ENCODE measurements around the gene HSP90B1. TPM values are rescaled to one million over a fixed set of nuclear protein-coding genes. Genes with fewer than 3 reads are reported as not detected.

Gene HSP90B1
- total RNA-seq, 1 donor from 2014 or later: 222 TPM

DNA sequence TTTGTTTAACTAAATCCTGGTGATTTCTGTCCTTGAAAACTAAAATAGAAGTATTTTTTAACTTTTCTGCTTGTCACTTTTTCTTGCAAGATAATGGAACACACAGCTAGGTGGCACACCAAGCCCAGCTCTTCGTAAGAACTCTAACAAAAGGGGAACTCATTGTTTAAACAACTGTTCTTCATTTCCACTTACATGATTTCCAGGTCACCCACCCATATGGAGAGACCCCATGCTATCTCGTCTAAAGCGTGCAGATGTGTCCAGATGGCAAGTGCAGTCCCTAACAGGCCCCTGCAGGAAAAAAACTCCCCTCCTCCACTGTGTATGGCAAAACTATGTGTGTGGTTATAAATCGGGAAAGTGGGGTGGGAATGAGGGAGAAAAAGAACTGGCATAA, 45.9 kb upstream of the HSP90B1 start:
- TF ChIP-seq POLR2A (IDR thresholded peaks at IDR 0.05) (no peak), POLR2AphosphoS5 (IDR thresholded peaks at IDR 0.05; ENCODE audit: insufficient read depth in 1 of 2, low read depth in 1 of 2) (no peak)
- TF ChIP-seq, protein P1, sequence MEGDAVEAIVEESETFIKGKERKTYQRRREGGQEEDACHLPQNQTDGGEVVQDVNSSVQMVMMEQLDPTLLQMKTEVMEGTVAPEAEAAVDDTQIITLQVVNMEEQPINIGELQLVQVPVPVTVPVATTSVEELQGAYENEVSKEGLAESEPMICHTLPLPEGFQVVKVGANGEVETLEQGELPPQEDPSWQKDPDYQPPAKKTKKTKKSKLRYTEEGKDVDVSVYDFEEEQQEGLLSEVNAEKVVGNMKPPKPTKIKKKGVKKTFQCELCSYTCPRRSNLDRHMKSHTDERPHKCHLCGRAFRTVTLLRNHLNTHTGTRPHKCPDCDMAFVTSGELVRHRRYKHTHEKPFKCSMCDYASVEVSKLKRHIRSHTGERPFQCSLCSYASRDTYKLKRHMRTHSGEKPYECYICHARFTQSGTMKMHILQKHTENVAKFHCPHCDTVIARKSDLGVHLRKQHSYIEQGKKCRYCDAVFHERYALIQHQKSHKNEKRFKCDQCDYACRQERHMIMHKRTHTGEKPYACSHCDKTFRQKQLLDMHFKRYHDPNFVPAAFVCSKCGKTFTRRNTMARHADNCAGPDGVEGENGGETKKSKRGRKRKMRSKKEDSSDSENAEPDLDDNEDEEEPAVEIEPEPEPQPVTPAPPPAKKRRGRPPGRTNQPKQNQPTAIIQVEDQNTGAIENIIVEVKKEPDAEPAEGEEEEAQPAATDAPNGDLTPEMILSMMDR (IDR thresholded peaks at IDR 0.05): no peak
- no peaks in the 10 kb centered on the region for H3K9me3 ChIP-seq
- no peak for DNase-seq (ENCODE audit: extremely low spot score in 2 of 2)
- no peaks in the 10 kb centered on the region for H3K27me3 ChIP-seq
- no peak overlapping the region for H3K27ac ChIP-seq
- no peaks in the 10 kb centered on the region for H3K4me1 ChIP-seq
- no peak overlapping the region for H3K4me3 ChIP-seq
- no peaks in the 10 kb centered on the region for H3K36me3 ChIP-seq
- intact Hi-C loops (cut with DNase I): loop anchor here (5.0 kb wide), 1 partner anchor 393 kb away; no protein-coding TSS in a partner anchor

DNA sequence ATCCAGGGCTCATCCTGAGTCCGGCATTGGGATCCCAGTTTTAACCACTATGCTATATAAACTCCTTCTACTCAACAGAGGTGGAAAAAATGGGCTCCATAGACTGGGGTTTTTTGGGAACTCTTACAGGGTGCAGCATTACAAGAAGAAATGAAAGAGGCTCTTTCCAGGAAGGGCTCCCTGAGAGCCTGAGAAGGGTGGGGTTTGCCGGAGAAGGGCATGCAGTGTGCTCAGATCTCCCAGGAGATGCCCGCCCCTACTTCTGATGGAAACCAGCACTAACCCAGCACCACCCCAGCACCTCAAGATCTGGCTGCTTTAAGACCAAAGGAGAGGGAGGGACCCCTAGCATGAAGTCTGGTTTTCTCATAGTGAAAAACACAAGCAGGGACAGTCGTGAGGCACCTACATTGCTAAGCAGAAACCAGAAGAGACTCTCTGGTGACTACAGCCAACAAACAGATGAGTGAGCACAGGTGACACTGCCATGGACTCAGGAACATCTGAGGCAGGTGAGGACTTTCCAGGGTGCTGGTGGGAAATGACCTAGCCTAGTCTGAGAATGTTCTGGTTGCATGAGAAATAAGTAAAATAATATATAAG, 43.9 kb upstream of the HSP90B1 start:
- no peak for DNase-seq (ENCODE audit: extremely low spot score in 2 of 2)
- Histone ChIP-seq H3K36me3 (no peaks in the 10 kb centered on the region), H3K27ac (no peak overlapping the region), H3K4me1 (no peaks in the 10 kb centered on the region), H3K9me3 (no peaks in the 10 kb centered on the region), H3K27me3 (no peaks in the 10 kb centered on the region), H3K4me3 (no peak overlapping the region)
- TF ChIP-seq, protein P1 (IDR thresholded peaks at IDR 0.05): no peak
- TF ChIP-seq POLR2AphosphoS5 (IDR thresholded peaks at IDR 0.05; ENCODE audit: insufficient read depth in 1 of 2, low read depth in 1 of 2) (no peak), POLR2A (IDR thresholded peaks at IDR 0.05) (no peak)
- intact Hi-C loops (cut with DNase I): no loop called here

DNA sequence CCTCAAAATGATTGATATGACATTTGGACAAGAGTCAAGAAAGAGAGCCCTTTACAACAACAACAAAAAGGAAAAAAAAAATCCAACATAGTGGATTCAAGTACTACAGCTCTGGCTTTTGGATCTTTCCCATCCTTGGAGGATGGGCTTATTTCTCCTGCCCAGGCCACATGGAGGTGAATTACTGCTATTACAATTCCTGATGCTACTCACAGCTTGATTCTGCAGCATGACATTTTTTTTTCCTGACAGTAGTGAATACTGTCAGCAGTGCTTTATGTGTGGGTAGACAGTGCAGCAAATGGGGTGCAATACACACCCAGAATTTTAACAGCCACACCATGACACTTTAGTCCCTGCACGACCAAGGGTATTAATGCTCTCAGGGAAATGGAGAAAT, 42.5 kb upstream of the HSP90B1 start:
- Histone ChIP-seq H3K27ac (no peak overlapping the region), H3K36me3 (no peaks in the 10 kb centered on the region), H3K4me3 (no peak overlapping the region), H3K9me3 (no peaks in the 10 kb centered on the region), H3K4me1 (no peaks in the 10 kb centered on the region), H3K27me3 (no peaks in the 10 kb centered on the region)
- intact Hi-C loops (cut with DNase I): no loop called here
- DNase-seq (ENCODE audit: extremely low spot score in 2 of 2): no peak
- TF ChIP-seq, protein P1 (IDR thresholded peaks at IDR 0.05): no peak

DNA sequence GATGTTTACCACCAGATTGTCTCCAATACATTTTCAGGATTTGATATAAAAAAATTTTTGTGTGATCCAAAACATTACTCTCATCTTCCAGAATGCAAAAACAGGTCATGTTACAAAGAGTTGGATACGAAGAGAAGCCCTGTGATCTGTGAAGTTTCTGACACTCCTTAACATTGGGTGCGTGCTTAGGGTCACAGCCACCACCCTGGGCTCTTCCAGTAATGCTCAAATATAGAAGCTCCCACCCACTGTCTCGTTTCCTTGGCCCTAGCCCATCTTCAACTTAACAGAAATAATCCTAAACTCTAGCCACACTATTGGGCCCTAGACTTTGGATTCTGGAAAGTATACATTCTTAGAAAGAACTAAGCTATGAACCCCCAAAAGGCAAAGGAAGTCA, 32.9 kb upstream of the HSP90B1 start:
- DNase-seq (ENCODE audit: extremely low spot score in 2 of 2): no peak
- Histone ChIP-seq H3K4me3 (no peak overlapping the region), H3K36me3 (no peaks in the 10 kb centered on the region), H3K4me1 (no peaks in the 10 kb centered on the region), H3K27me3 (no peaks in the 10 kb centered on the region), H3K9me3 (no peaks in the 10 kb centered on the region), H3K27ac (no peak overlapping the region)
- intact Hi-C loops (cut with DNase I): no loop called here
- TF ChIP-seq POLR2AphosphoS5 (IDR thresholded peaks at IDR 0.05; ENCODE audit: insufficient read depth in 1 of 2, low read depth in 1 of 2) (no peak), POLR2A (IDR thresholded peaks at IDR 0.05) (no peak)
- TF ChIP-seq, protein P1 (IDR thresholded peaks at IDR 0.05): no peak

DNA sequence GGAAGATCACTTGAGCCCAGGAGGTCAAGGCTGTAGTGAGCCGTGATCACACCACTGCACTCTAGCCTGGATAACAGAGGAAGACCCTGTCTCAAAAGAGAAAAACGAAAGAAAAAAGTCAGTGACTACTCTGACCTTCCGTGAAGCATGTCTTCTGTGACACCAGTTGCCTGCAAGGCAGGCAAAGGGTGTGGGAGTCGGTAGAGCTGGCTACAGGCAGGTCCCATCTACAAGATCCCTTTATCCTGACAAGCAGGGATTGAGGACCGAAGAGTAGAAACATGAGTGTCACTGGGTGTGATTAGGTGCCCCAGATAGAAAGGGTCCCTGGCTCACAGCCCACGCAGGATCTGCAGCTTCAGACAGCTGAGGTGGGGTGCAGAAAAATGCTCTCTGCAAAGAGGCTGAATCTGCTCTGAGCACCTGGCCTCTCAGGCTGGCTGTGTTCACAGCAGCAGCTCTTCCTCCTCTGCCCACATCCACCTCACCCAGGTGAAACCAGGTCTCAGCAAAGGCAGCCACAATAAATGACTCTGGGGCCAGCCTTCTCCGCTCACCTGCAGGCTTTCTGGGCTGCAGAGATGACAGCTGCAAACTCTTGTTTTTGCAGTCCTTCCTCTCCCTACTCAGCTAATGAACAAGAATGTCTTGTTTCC, 28.6 kb upstream of the HSP90B1 start:
- no peak overlapping the region for H3K27ac ChIP-seq
- no peaks in the 10 kb centered on the region for H3K9me3 ChIP-seq
- no peaks in the 10 kb centered on the region for H3K36me3 ChIP-seq
- intact Hi-C loops (cut with DNase I): no loop called here
- H3K4me1 ChIP-seq: no peaks in the 10 kb centered on the region
- H3K4me3 ChIP-seq: no peak overlapping the region
- TF ChIP-seq POLR2AphosphoS5 (IDR thresholded peaks at IDR 0.05; ENCODE audit: insufficient read depth in 1 of 2, low read depth in 1 of 2) (no peak), POLR2A (IDR thresholded peaks at IDR 0.05) (no peak)
- TF ChIP-seq, protein P1 (IDR thresholded peaks at IDR 0.05): no peak
- no peak for DNase-seq (ENCODE audit: extremely low spot score in 2 of 2)
- no peaks in the 10 kb centered on the region for H3K27me3 ChIP-seq

Data from vagina (tissue), 2 donors.